HG03196 (cell line): ENCODE measurements around the gene WWOX.

ENCODE experiments used
- ATAC-seq: cut with Tn5 transposase; IDR thresholded peaks from one replicate; pipeline ENCODE4 v1.9.1; 2021; ENCODE audit not compliant: unreplicated experiment

WWOX gene

DNA sequence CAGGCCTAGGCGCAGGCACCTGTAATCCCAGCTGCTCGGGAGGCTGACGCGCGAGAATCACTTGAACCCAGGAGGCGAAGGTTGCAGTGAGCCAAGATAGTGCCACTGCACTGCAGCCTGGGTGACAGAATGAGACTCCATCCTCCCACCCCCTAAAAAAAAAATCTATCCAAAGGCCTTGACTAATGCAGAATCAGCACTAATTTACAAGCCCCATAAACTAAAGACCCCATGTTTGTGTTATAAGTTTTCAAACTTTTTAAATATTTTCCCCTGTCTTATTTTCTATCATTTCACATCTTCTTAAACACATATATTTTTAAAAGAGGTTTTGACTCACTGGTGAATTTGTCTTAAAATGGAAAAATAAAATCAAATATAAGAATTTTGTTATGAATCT lies 713.1 kb downstream of the WWOX start:
- no peak for ATAC-seq

DNA sequence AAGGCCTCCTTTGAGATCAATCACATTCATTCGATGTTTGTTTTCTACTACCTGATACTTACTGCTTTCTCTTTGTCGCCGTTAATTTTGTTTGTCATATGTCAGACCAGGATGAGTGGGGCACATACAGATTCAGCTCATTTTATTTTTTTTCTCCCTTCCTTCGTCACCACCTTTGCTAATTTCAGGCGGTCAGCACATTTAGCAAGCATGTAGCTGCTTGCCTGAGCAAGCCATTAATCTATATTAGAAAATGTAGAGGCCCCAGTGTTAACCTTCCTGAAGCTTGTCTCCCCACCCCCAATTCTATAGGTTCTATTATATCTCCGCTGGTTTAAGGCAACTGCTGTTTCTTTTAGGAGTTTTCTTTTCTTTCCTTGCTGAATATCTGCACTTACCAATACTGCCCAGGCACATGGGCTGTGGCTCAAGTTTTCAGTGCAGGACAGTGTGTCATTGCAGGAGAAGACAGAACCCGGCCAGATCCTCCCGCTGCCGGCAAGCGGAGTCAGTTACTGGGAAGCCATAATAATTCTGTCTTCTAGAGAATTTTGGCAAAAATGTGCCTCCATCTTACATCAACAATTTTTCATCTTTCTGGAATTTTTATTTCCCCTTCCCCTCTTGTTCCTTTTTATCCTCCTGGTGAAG lies 714.3 kb downstream of the WWOX start:
- no peak for ATAC-seq

DNA sequence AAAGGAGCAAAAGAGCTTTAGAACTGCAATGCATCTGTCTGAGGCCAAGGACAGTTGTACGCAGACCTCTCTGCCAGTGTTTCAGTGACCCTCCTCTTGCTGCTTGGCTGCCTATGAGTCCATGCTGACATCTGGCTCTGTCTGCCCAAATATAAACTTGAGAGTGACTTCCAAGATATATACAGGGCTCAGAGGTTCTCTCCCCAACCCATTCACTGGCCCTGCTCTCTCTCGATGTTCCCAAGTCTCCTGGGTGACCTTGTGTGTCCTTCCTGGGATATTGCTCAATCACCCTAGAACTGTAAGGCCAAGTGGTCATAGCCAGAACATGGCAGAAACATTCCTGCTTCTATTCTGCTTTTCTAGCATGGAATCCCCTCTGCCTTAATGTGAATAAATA lies 716.3 kb downstream of the WWOX start:
- no peak for ATAC-seq

DNA sequence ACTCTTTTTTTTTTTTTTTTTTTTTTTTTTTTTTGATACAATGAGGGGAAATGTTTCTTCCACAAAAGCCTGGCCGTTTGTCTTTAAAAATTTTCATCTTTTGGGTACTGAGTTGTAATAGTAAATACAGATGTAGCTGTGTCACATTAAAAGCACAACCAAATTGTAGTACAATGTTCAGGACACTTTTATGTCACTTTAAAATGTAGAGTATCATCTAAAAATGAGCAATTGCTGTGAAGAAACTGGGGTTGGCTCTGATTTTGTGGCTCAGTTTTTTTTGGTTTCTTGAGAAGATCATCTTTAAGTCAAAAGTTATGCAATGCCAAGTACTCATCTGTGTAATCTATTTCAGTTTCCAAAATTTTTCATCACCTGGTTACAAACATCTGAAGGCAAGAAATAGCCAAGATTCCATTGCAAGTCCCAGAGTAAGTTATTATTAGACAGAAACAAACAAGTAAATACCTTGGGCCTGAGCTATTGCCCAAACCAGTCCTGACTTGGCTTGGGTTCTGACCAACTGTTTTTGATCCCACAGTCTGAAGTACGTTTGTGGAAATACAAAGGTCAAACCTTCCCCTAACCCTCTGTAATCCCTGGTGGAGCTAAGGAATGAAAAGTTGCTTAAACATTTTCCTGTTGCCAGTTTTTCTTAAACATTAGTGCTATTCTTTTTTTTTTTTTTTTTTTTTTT lies 717.2 kb downstream of the WWOX start:
- no peak for ATAC-seq

DNA sequence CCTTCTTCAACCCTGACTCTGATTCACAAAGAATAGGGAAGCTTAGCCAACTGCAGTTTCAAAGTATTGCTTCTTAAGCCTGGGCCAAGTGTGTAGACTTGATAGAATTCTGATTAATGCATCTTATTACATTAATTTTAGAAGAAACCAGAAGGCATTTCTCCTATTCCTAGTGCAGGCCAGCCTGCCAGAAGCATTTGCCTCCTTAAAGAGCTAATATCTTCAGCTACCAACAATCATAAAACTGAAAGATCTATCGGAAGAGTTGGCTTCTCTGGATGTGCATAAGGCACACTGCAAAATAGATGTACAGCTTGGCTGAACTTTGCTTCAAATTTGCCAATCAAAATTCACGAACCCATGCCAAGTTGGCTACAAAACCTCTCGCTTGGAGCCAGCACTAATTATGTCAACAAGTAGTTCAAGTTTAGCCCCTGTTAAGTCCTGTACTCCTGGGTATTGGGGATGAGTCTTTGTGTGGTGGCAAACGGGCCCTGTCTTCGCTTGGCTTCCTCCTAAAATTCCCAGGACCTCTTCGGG lies 717.8 kb downstream of the WWOX start:
- ATAC-seq = no peak

DNA sequence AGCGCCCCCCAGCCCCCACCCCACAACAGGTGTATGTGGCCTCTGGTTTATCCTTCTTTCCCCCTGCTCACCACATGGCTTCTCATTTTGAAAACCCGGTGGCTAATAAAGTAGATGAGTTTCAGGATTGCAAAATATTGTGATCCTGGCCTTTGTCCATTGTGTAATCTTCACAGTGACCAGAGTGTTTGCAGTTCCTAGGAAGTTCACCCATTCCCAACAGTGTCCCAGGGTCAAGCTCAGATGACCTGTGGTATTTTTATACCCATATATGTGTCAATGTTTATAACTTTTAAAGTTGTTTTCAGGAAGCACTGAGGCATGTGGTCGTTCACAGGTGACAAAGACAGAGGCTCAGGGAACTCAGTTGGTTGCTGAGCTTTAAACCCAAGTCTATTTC lies 721.9 kb downstream of the WWOX start:
- no peak for ATAC-seq

DNA sequence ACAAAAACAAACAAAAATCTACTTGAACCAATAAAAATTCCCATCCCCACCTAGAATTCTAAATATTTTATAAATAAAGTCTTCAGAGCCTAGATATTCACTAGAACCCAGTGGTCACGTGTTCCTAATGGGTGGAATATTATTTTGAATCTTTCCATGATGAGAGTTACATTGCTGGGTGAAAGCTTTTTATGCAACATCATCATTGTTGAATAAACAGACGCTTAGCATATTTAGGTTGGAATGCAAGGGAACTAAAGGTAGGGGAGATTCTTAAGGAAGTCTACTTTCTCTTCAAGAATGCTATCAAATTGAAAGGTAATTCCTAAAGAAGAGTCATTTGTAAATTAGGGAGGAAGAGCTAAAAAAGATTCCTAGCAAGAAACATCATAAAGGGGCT lies 723.1 kb downstream of the WWOX start:
- no peak for ATAC-seq

DNA sequence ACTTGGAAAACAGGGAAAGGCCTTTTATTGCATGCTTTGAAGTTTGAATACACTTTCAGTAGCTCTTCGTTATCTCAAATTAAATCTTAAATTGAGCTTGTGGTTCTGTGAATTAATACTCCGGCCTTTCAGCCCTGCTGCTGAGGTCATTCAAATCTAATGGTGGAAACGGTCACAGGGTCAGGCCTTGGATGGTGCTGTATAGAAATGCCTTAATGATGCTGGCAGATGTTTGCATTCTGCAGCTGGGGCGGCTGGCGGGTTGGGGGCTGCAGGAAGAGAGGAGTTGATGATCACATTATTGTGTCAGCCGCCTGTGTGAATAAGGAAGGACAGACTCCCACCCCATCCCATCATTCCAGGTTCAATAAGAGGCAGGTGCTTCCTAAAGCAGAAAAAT lies 723.6 kb downstream of the WWOX start:
- ATAC-seq = no peak

DNA sequence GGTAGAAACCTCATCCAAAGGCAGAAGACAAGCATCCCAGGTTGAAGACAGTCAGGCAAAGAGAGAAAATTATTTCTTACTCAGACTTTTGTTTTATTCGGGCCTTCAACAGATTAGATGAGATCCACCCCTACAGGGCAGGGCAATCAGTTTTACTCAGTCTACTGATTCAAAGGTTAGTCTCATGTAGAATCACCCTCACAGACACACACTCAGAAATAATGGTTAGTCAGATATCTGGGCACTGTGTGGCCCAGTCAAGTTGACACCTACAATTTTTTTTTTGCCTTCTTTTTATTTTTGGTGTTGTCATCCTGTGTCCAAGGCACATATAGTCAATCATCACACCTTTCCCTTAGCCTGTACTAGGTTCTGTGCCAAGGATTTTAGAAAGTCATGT lies 729.8 kb downstream of the WWOX start:
- no peak for ATAC-seq

DNA sequence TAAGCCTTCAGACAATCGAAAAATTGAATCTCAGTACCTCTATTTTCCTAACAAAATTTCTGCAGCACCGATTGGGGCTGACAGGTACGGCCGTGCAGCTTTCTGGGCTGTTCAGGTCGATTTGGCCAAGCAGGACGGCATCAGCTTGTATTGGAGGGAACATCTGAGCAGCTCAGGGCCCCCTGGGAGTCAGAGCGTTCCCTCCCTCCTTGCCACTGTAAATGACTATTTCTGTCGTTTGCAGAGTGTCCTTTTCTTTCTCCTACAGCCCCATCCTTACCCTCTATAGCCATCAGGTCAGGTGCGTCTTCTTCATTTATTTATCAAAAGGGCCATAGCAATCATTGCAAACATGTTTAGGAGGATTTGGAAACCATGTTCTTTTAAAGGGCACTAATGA lies 731.1 kb downstream of the WWOX start:
- no peak for ATAC-seq

DNA sequence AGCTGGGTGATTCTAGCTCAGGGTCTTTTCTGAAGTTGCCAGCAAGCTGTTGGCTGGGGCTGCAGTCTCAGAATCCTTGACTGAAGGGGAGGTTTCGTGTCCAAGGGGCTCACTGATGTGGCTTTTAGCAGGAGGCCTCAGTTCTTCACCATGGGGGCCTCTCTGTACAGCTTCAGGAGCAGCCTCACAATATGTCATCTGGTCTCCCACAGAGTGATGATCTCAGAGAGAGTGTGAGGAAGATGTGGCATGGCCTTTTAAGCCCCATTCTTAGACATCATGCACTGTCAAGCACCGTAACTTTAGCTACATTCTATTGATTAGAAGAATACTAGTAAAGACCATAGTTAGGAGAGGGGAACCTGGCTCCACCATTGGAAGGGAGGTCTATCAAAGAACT lies 732.6 kb downstream of the WWOX start:
- no peak for ATAC-seq

DNA sequence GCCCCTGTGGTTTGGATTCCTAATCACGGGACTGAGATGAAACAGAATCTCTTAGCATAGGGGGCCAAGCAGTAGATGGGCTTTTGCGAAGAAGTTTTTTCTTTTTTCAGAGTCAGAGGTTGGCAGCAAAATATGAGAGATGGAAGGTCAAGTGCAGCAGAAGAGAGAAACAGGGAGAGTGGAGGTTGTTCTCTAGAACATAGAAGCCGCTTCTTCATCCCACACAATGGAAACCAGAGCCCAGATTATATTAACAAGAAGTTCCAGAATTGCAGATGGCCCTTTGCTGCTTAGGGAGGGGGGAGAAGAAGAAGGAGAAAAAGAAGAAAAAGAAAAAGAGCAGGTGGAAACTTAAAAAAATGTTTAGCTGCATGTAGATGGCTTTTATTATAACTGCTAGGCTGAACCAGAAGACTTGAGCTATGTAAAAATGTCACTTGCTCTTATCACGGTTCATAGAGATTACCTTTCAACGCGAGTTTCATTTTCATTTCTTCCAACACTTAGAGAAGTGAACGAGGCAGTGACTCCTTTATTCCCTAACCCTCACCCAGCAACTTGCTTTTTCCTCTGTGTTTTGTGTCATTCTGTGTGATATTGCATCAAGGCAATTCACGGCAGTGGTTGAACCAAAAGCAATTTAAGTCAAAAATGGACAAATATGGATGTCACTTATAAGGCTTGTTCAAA lies 737.5 kb downstream of the WWOX start:
- no peak for ATAC-seq

DNA sequence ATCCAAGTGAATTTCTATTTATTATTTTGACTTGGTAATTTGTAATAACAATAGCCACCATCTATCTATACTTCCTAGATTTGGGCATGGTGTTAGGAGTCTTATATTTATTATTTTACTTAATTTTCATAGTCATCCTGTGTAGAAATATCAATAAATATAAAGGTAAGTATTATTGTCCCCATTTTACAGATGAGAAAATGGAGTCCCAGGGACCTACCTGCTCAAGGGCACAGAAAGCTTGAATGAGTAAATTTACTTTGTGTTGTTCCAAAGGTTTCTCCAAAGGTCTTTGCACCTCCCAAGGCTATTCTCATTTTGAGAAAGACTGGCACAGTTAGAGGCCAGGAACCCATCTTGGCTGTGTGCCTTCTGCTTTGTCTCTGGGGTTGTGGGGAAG lies 738.3 kb downstream of the WWOX start:
- ATAC-seq = no peak

DNA sequence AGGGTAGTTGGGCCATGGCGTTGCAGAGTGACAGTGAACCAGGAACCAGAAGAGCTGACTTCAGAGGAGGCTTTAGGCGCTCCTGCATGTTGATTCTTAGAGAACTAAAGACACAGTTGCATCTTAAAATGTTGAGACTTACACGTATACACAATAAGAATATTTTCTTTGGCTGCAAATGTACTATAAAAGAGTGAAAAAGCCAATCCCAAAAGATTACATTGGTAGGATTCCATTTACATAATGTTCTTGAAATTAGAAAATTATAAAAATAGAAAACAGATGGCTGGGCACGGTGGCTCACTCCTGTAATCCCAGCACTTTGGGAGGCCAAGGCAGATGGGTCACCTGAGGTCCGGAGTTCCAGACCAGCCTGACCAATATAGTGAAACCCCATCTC lies 738.8 kb downstream of the WWOX start:
- no peak for ATAC-seq

DNA sequence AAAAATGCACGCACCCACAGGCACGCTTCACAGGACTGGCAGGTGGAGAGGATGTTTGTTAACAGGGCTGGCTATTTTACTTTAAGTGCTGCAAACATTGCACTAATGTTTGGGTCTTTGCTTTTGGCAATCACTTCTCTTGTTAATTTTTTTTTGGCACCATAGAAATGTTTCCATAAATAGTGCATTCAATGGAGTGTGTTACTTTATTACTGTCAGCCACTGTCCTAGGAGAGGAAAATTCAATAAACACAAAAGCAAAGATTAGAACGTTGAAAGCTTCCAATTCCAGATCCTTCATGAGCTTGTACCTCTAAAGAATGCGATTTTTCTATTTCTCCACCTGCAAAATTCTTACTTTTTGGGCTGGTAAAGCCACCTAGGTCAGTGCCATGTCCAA lies 743.5 kb downstream of the WWOX start:
- no peak for ATAC-seq

DNA sequence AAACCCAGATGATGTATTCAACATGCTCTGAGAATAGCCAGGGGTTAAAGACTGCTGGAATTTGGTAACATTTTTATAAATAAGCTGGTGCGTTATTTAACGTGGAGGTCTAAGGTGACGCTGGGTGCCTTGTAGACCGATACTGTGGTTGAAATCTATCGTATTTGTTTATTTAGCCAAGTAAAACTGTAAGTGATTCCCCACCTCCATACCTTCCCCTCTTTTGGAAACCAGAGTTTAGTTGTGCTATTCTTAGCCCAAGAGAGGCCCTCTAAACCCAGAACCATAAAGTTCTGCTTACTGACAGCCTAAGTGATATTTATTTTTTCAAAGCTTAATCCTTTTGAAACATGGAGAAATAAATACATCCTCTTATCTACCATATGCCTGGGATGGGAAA lies 744.5 kb downstream of the WWOX start:
- ATAC-seq = no peak

DNA sequence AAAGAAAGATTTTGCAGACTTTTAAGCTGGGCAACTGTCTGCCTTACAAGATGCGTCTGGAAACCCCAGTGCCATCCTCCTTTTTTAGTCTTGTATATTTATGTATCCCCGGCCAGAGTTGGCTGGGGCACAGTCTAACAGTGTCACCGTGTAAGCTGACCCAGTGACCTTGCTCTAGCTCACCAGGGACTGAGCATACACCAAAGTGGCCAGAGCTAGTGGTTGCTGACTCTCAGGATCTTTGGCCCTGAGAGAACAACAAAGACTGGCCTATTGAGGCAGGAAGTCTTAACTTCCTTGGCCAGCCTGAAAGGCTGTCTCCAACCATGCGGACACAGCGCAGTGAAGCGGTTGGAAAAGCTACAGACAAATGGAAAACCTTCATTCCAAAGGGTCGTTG lies 745.2 kb downstream of the WWOX start:
- ATAC-seq = no peak

DNA sequence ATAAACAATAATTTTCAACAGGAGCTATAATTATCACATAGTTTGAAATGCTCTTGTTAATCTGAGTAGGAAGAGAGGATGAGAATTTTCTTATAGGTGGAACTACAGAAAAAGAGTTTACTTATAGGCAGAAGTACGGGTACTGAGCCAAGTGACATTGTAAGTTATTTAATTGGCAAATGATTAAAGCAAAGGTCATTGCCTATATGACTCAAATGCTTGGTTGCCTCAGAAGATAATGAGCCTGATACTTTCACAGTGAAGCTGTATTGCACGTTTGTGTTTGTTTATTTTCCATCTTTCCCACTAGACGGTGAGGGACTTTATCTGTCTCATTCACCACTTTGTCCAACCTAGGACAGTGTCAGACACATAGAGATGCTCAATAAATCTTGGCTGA lies 751.8 kb downstream of the WWOX start:
- ATAC-seq = no peak

DNA sequence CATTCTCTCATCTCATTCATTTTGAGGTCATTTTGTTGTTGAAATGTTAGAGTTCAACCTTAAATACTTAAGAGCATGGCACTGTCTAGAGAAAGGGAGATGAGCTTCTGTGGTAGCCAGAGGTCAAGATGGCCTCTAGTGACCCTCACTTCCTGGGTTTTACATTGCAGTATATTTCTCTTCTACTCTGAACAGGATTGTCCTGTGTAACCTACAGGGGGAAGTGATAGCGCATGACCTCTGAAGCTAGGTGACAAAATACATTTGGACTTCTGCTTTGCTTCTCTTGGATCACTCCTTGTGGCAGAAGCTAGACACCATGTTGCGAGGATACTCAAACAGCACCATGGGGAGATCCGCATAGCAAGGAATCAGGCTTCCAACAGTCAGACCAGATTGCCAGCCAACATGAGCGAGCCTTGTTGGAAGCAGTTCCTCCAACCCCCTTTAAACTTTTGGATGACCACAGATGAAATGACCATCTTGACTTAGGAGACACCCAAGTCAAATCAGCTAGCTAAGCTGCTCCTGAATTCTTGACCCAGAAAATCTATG lies 752.7 kb downstream of the WWOX start:
- ATAC-seq = no peak

DNA sequence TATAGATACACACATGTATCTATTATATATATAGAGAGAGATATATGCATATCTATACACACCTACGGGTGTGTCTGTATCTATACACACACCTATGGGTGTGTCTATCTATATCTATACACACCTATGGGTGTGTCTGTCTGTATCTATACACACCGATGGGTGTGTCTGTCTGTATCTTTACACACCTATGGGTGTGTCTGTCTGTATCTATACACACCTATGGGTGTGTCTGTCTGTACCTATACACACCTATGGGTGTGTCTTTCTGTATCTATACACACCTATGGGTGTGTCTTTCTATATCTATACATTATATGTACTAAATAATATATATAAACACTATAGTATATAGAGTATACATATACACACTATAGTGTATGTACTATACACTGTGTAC lies 762.6 kb downstream of the WWOX start:
- ATAC-seq = no peak

DNA sequence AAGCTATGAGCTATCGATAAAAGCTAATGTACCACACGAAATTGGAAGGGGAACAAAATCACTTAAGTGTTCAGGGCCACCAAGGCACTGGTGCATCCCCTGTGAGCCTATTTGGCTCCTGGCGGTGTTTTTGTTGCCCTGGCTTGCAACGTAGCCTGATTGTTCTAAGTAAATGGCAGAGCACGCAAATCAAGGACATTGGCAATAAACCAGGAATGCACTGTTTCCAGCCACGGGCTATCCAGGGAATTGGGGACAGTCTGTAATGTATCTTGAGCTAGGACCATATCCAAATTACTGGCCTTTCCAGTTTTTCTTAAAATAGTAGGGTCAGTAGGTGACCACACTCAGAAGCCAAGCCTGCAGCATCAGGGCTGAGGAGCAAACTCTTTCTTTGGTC lies 767.1 kb downstream of the WWOX start:
- ATAC-seq = no peak

DNA sequence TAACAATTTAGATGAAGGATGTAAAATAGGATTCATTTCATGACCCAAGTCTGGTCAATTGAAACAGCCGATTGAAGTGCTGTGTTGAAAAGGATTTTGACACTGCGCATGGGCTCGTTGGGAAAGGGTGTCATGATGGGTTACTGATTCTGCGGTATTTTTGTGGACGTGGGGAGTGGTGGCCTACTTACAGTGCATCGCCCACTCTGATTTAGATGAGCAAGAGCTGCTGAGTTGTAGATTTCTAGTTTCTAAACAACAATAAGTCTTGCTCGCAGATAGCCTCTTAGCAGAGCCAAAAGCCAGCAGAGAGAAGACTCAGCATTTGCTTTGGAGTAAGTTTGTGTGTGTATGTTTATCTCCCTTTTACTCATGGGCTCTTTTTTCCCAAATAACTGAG lies 770.0 kb downstream of the WWOX start:
- no peak for ATAC-seq
